GM12892 (cell line): ENCODE results near the gene UGT2B10. TPM values are rescaled to one million over a fixed set of nuclear protein-coding genes. Genes with fewer than 3 reads are reported as not detected.
"Not testable (repeated sequence)": the region's sequence is repeated elsewhere in the genome, so short reads cannot be mapped to it uniquely, and the experiment has no call there.

Source experiments
- DNase-seq: peaks from one replicate; pipeline ENCODE4 v3.0.0; 2011; ENCODE audit not compliant: insufficient read length
- FAIRE-seq: peaks from 2 replicates; lab custom pipeline; 2011; peaks lifted over from hg19 to GRCh38; lab: Jason Lieb, UNC
- POLR2A ChIP-seq: IDR thresholded peaks from 2 replicates; pipeline ENCODE4 v1.6.1; 2011; ENCODE audit warnings: low read depth, low read length, control low read depth
- POLR2AphosphoS5 ChIP-seq: IDR thresholded peaks from 2 replicates; pipeline ENCODE4 v1.6.1; 2011; ENCODE audit warnings: low read depth, low read length, control low read depth
- TAF1 ChIP-seq: IDR thresholded peaks from 2 replicates; pipeline ENCODE4 v1.6.1; 2011; ENCODE audit warnings: low read depth, mild to moderate bottlenecking, control low read depth, low read length, borderline replicate concordance
- polyA plus RNA-seq: library from polyadenylated mRNA; unstranded; fragments of >200 nt; gene quantifications from one replicate; pipeline ENCODE4 v1.2.1, GENCODE V29; 2012; ENCODE audit warnings: missing spikeins, inconsistent platforms; ENCODE audit not compliant: missing spikeins

The UGT2B10 gene
- not detected for polyA plus RNA-seq

- FAIRE-seq, DNase-seq: not testable (repeated sequence)
Observed at GRCh38 chr4:68815617-68816409, at the start of gene UGT2B10. UGT2B10 (plus strand) TSS chr4:68815994; CDS start chr4:68816020, 26 bp downstream.

- not testable (repeated sequence) for DNase-seq, FAIRE-seq
Observed at GRCh38 chr4:68771836-68772235, 44.0 kb upstream of the UGT2B10 start.

- DNase-seq (no peak), FAIRE-seq (no peak)
- TF ChIP-seq POLR2A (no peak), POLR2AphosphoS5 (no peak), TAF1 (no peak)
Observed at GRCh38 chr4:68773699-68774098, 42.1 kb upstream of the UGT2B10 start.

DNA sequence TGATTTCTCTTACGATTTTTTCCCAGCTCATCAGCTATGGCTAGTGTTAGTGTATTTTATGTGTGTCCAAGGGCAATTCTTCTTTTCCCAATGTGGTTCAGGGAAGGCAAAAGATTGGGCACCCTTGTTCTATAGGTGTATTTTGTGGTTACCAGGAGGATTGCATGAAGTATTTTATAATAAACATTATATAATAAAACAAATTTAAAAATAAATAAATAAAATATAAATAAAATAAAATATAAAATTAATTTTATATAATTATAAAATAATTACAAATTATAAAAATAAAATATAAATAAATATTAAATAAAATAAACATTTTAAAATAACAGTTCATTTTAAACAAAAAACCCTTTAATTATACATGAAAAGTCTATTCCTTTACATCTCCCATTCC, 35.6 kb upstream of the UGT2B10 start:
- no peak for FAIRE-seq
- no peak for DNase-seq
- TF ChIP-seq POLR2A (no peak), TAF1 (no peak)

DNA sequence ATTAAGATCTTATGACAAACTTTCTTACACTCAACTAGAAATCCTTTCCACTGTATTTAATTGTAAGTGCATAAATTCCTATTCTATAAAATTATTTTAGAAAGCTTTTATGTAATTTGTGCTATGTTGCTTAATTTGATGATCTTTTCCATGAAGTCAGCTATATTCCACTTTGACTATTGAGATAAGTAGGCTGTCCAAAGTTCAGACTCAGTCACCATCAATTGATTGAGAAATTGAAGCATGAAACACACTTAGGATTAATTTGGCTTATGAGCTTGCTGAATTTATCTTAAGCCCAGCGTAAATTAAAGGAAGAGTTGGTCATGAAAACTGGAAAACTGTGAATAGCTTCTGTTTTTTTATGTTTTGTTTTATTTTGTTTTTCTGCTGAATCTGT, 18.7 kb upstream of the UGT2B10 start:
- no peak for DNase-seq
- FAIRE-seq: no peak
- no peak for TF ChIP-seq TAF1
- TF ChIP-seq POLR2A: no peak
- TF ChIP-seq POLR2AphosphoS5: no peak

DNA sequence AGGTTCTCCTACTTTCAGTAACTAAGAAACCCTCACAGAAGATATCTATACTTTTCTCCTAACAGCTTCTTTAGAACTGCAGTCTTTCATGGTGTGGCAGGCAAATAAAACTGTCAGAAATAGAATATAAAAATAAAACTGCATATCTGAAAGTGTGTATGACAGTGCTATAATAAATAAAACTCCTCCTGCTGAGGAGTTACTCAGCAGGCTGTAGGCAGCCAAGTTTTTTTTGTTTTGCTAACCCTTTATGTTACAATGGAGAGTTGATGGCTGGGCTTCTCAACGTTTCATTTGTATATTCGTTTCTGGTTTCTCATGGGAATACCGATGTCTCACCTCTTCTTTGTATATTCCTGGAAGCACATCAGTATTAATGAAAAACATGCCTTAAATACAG, 18.2 kb upstream of the UGT2B10 start:
- TF ChIP-seq POLR2A: no peak
- no peak for TF ChIP-seq POLR2AphosphoS5
- TF ChIP-seq TAF1: no peak
- DNase-seq (no peak), FAIRE-seq (no peak)

DNA sequence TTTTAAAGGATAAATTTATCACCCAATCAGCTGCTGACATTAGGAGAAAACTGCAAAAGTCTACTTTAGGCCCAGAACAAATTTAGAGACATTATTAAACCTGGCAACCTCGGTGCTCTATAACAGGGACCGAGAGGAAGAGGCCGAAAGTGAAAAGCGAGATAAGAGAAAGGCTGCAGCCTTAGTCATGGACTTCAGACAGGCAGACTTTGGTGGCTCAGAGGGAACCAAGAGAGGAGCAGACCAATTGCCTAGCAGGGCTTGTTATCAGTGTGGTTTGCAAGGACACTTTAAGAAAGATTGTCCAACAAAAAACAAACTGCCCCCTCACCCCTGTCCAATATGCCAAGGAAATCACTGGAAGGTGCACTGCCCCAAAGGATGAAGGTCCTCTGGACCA, 12.8 kb upstream of the UGT2B10 start:
- FAIRE-seq (no peak), DNase-seq (no peak)
- TF ChIP-seq POLR2AphosphoS5: no peak
- TF ChIP-seq POLR2A: no peak
- no peak for TF ChIP-seq TAF1

GRCh38 chr4:68808060-68808459, 7.7 kb upstream of the UGT2B10 start:
- no peak for DNase-seq
- TF ChIP-seq TAF1 (no peak), POLR2A (no peak), POLR2AphosphoS5 (no peak)
- no peak for FAIRE-seq

DNA sequence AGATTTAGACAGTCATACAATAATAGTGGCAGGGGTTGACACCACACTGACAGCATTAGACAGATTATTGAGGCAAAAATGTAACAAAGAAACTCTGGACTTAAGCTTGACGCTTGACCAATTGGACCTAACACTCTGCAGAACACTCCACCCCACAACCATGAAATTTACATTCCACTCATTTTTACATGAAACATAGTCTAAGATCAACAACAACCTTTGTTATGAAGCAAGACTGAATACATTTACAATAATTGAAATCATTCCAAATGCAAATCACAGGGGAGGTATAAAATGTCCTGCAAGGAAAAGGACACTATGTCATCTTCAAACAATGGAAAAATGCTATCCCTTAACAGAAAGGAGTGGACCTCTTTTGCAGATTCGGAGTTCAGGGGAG, 4.9 kb upstream of the UGT2B10 start:
- DNase-seq (no peak), FAIRE-seq (no peak)
- no peak for TF ChIP-seq POLR2AphosphoS5
- TF ChIP-seq TAF1: no peak
- no peak for TF ChIP-seq POLR2A

DNA sequence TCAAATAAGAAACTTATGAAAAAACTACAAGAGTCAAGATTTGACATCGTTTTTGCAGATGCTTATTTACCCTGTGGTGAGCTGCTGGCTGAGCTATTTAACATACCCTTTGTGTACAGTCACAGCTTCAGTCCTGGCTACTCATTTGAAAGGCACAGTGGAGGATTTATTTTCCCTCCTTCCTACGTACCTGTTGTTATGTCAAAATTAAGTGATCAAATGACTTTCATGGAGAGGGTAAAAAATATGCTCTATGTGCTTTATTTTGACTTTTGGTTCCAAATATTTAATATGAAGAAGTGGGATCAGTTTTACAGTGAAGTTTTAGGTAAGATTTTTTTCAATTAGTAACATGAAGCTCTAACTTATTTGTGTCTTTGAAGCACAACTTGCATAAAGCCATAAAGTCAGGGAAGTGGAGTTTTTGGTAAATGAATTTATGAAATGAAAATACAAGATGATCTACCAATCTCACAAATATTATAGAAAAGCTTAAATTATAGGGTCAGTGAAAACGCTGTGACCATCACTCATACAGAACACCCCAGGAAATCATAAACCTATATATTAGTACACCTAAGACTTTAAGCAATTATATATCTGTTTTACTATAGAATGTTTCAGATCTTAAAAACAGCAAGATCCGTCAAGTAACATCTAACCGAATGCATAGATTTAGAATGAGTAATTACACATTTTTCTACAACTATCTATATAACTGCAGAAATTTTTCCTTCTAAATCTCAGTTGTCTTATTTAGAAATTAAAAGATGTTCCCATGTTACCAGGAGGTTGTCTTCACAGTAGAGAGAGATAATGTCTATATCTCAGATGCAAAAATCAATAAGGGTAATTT, 844 bp downstream of the UGT2B10 start:
- not testable (repeated sequence) for DNase-seq, FAIRE-seq

DNA sequence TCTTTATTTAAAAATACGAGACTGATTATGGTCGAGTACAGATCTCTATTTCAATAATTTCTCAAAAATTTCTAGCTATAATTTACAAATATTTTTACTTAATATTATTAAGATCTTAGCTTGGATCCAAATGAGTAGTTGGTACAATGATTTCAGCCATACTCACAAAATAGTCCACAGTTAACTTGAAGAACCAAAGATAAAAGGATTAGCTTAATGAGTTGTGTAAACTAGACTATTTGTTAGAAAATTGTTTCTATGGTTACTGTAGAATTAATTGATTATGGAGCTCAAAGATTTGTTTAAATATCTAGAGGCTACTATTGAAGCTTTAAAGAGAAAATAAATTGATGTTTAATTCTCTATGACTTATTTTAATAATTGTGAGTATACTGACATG, 1.6 kb downstream of the UGT2B10 start:
- DNase-seq: no peak
- FAIRE-seq: no peak
- TF ChIP-seq POLR2A (no peak), POLR2AphosphoS5 (no peak), TAF1 (no peak)

GRCh38 chr4:68818030-68818462, 2.3 kb downstream of the UGT2B10 start:
- FAIRE-seq, DNase-seq: not testable (repeated sequence)
